Peyer's patch (tissue), 4 donors: ENCODE results near the gene SPTB.

Source experiments
- CTCF ChIP-seq, 6 experiments: fragments of 450-650 bp in 4 of 6; fragments of 200-600 bp in 2 of 6; sonication (generic) in 1 of 6; IDR thresholded peaks; one replicate each; pipeline ENCODE4 v1.5.1; 2017 to 2019; ENCODE audit warnings: antibody characterized with exemption in 6 of 6, mild to moderate bottlenecking in 3 of 6, moderate library complexity in 1 of 6
- POLR2A ChIP-seq, 2 donors: fragments of 450-650 bp; IDR thresholded peaks; one replicate each; pipeline ENCODE4 v1.5.1; 2017; ENCODE audit warnings: antibody characterized with exemption in 2 of 2, mild to moderate bottlenecking in 2 of 2, moderate library complexity in 2 of 2

DNA sequence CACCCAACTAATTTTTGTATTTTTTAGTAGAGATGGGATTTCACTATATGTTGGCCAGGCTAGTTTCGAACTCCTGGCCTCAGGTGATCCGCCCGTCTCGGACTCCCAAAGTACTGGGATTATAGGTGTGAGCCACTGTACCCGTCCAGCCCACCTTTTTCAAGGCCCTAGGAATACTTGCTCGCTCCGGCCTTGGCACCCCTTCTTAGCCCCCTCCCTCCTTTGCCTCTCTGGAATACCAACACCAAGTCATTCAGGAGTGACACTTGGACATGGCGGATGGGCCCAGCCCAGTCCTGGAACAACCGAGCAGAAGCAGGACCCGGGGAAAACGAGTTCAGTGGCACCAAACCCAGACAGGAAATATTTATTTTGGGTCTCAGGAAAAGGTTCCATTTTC is 146.4 kb downstream of the SPTB start:
- no peak for TF ChIP-seq CTCF (IDR thresholded peaks at IDR 0.05)
- TF ChIP-seq POLR2A (IDR thresholded peaks at IDR 0.05), result no peak
